Measurements from ENCODE around the gene TGM5.
"Not testable (repeated sequence)": the region's sequence is repeated elsewhere in the genome, so short reads cannot be mapped to it uniquely, and the experiment has no call there.

TGM5 gene

DNA sequence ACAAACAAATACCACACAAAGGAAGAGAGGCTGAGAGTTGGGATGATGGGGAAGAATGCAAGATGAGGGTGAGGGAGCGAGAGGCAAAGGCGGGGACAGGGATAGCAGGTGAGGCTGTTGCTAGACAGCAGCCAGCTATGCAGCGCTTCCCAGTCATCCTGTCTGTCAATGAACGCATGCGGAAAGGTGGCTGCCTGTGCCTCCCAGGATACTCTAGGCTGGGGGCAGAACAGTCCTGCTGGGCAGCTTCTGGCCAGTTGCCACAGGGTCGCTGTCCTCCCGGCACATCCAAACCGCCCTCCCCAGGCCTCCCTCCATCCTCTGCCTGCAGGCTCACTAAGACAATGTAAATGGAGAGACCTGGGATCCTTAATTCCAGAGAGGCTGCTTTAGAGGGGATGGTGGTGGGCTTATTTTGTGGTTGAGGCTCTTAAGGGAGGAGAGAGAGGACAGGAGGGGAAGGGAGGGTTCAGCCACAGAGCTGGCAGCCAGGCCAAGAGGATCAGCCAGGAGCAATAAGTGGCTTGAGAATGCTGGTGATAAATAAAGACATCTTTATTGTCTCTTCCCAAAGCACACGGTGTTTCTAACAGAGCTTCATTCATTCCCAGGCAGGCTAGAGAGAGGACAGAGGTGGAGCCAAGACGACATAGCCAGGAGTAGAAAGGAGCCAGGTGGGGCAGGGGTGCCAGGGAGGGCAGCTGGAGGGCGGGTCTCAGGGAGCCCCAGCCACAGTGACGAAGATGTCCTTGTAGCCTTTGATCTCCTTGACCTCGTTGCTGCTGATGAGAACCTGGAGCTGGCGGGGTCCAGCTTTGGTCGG is 9.2 kb upstream of the TGM5 start:
- no peak for DNase-seq

DNA sequence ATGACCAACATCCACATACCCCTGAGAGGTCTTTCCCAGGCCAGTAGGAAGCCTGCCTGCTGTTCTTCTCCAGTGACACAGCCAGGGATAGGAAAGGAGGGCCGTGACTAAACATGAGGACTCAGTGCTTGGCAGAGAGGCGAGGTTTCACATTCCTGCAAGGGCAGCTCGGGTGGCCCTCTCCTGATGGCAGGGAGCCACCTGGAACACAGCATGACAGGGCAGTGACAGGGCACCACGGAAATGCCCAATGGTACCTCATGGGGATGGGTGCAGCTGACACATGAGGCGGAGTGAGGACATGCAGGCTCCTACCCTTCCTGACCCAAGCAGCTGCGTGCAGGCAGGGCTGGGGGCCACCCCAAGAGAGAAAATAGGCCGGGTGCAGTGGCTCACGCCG is 7.4 kb upstream of the TGM5 start:
- no peak for DNase-seq

DNA sequence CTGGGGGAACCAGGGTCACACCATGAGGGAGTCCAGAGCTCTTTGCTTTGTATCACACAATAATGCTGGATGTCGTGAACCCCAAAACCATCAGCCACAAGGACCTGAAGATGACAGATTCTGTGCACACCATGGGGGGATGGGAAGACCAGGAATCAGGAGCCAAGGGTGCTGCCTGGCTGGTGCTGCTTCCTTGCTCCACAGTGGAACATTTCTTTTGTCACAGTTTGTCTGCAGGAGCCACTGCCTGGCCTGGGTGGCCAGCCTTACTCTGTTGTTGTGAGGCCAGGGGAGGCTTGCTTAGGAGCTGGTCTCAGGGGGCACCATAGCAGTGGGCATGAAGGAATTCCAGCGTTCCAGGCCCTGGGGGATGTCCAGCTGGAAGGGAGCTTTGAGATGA is 6.5 kb upstream of the TGM5 start:
- no peak for DNase-seq

DNA sequence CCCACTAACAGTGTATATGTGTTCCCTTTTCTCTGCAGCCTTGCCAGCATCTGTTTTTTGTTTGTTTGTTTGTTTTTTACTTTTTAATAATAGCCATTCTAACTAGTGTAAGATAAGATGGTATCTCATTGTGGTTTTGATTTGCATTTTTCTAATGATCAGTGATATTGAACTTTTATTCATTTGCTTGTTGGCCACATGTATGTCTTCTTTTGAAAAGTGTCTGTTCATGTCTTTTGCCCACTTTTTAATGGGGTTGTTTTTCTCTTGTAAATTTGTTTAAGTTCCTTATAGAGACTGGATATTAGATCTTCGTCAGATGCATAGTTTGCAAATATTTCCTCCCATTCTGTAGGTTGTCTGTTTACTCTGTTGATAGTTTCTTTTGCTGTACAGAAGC is 5.2 kb upstream of the TGM5 start:
- DNase-seq = not testable (repeated sequence)

DNA sequence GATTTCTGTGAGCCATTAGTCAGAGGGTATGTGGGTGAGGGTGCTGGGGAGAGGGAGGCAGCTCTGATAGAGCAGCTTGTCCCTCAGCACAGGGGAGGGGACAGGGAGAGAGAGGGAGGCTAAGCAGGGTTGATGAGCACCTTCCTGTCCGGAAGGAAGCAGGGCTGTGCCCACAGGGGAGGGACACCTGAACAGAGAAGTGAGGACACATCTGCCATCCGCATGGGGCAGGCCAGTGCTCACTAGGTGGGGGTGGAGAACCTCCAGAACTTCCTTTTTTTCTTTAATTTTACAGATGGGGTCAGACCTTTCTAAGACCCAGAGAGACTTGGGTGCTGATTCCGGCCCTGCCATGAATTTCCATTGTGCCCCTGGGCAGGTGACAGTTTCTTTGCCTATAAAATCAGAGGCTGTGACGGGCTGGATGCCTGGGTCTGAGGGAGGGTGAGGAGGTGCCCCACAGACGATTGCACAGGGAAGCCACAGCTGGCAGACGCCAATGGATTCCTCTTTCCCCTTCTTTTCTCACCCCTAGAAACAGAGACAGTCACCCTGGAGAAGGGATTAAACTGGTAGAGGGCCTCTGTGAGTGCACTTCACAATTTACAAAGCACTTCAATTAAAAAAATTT is 4.1 kb upstream of the TGM5 start:
- DNase-seq = no peak

DNA sequence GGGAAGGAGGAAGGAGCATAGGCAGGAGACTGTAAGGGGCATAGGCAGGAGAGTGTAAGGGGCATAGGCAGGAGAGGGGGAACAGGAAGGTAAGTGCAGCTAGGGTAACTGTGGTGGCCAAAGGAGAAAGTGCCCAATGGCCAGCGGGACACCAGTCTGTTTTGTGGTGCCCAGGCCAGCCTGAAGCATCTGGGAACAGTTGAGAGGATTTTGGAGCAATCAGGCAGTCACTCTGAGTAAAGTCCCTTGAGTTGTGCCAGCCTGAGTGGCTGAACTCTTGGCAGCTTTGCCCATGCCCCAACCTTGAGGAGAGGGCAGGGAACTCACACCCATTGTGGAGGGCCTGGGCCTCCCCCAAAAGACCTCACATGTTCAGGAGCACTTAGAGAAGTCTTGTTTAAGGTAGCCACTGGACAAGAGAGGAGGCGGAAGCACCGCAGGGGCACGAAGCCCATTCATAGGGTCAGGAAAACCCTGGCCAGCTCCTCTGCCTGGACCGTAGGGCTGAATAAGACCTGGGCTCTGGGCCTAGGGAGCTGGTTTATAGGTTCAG is 3.5 kb upstream of the TGM5 start:
- DNase-seq = no peak

DNA sequence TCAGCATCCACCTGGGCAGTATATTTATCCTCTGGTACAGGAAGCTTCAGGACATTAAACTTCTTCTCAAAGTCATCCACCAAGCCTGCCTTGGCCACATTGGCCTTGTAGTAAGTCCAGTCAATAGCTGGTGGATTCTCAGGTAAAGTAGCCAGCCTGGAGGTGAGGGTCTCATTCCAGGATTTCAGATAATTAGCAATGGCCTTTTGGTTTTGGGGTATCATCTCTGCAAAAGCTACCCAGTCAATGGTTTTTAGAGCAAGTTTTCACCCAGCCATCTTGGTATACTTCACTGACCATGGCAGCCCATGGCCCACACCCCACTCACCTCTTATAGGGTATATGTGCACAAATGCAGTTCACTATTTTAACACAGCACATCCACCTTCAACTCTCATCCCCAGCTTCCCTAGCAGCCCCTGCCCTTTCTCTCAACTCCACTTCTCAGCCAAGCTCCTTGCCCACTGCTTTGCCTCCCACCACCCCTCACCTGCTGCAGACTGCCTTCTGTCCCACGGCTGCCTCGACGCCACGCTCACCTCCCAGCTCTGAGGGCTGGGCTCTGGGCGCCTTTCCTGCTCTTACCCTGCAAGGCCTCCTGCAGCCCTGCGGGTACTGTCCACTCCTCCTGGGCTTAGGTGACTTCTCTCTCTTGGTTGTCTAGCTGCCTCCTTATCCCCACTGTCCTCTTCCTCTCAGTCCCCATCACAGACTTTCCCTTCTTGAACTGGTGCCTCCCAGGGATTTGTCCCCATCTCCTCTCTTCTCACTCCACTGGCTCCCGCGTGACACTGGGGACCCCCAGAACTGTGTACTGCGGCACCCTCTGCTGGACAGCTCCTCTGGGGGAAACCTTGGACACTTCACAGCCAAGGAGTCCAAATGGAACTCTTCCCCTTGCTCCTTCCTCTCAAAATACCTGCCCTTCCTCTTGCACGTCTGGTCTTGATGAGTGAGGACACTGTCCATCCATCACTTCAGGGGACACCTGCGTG is 1.7 kb upstream of the TGM5 start:
- DNase-seq = no peak

DNA sequence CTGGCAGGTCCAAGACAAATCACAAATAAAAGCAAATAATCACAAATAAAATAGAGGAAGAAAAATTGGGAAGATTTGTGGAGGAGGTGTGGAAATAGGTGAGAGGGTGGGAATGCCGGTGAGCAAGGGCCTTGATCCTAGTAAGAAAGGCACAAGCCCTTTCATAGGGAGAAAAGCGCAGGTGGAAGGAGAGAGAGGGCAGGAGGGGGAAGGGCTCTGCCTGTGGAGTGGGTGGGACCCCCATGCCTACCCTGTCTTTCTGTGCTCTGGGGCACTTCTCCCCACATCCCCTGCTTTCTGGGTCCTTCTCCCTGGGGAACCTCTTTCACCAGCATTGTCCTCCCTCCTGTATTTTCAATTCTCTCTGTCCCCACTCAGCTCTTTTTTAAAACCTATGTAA is 711 bp upstream of the TGM5 start:
- no peak for DNase-seq

DNA sequence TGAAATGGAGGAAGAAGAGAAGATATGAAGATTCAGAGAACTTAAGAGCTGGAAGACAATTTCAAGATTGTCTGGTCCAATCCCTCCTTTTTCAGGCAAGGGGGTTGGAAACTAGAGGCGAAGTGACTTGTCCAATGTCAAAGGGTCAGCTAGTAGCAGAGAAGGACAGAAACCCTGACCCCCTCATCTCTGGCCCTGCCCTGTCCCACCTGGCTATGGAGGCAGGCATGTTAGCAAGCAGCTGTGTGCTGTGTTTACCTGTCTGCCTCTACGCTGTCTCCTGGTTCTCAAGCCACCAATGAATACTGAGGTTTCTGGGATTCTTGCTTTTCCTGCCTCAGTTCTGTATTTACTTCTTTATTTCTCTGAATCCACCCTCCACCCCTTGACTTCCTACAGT is 342 bp downstream of the TGM5 start:
- DNase-seq = no peak

DNA sequence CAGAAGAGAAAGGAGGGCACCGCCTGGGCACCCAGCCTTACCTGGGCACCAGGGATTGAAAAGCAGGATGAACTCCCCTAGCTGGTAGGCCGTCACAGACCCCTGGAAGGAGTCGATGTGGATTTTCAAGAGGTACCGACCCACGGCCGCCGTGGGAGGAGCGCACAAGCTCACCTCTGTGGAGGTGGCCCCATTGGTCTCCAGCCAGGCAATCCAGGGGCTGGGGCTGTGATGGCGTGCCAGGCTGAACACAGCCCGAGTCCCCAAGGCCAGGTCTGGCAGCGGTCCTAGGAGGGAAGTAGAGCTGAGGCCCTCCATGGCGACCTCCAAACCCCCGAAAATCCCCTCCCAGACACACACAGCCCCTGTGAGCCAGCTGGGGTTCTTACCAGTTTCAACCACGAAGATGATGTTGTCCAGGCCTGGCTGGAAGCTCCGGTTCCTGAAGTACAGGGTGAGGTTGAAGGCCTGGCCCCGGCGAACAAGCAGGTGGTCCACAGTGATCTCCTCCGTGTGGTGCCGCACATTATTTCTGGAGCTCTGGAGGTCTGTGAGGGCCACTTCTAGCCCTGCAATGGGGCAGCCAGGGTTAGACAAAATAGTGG is 6.6 kb downstream of the TGM5 start:
- DNase-seq = no peak

DNA sequence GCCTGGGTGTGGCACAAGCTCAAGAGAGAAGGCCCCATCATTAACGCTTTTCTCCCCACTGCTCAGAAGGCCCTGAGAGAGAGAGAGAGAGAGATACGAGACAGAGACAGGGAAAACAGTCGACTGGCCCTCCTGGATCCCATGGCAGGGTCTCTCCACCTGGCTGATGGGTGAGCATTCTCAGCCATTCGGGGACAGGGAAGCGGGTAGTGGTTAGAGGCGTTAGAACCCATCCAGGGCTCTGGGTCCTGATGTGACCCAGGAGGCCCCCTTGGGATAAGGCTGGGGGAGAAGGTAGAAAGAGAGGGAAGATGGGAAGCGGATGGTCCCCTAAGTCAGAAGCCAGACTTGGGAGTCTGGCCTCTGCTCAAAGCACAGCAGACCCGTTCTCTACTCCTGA is 7.9 kb downstream of the TGM5 start:
- DNase-seq = no peak

DNA sequence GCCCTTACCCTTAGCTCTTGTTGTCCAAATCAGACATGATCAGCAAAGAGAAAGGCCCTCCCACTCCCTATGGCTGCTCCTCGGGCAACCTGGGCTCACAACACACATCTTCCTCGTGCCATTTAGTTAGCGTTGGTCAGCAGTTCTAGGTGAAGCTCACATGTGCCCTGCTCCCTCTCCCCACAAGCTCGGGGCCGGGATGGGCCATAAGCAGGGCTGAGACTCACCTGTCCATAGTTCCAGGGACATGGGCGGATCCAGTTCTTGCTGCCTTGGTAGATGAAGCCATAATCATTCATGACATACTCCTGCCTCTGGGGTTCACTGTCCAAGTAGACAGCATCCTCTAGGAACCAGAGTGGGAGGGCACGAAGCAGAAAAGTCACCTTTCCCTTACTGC is 10.4 kb downstream of the TGM5 start:
- DNase-seq = no peak

DNA sequence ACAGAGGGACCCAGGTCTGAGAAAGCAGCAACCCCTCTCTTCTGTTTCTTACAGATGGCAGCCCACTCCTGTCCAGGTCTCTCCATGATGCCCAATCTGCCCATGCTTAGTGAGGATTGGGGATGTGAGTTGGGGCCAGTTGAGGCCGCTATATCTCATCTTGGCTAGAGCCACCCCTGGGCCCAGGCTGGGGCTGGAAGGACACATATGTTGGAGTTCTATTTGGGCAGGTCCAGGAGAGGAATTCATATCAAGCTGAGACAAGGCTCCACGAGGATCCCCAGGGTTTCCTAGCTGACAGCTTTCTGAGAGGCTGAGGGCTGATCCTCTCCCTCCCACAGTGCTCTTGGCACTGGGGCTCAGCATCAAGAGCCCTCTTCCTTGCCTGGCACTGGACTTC is 11.4 kb downstream of the TGM5 start:
- no peak for DNase-seq

DNA sequence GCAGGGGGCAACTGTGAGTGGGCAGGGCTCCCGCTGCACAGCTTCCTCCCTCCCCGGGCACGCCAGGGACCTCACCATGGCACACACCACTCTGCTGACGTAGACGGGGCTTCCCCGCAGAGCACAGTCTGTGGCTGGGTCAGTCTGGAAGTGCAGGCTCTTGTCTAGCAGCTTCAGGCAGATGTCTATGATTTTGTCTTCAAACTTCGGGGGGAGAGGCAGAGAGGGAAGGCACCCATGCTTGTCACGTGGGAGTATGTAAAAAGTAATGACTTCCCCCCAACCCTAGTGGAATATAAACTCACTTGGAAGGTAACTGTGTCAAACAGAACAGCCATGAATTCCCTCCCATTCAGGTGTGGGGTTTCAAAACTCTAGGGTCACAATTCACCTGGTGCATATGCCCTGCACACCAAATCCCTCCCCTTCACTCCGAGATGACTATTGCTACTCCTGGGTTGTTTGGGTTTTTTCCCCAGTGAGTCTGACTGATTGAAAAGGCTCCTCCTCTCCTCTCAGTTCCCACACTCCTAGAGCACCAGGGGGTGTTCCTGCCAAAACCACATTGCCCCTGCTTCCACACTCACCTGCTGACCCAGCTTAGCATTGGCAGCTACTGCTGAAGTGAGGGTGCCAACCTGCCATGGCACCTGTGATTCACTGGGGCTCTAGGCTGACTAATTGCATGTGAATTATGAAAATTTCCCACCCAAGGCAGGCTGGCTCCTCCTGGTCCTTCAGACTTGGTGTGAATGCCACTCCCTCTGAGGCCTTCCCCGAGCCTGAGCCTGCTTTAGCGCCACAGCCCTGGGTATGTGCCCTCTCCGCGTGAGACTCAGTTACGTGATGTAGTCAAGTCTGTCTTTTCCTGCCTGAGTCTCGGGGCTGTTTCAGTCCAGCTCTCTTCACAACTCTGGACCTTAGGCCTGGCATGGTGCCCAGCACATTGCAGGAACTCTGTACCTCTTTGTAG is 13.0 kb downstream of the TGM5 start:
- DNase-seq = no peak

DNA sequence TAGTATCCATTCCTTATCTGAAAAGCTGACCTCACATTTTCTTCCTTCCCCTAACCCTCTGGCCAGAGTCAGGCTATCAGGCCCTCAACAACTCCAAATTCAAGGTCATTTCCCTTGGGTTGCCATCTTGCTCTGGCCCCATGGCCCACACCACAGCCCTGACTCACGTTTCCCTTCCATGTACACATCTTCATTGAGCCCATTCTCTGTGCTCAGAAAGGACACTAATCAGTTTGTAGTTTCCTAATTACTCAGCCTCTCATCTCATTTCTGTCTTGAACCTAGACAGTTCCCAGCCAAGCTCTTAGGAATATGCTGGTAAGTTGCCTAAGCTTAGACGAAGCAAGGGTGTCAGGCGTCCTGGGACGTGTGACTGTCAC is 14.9 kb downstream of the TGM5 start:
- no peak for DNase-seq

DNA sequence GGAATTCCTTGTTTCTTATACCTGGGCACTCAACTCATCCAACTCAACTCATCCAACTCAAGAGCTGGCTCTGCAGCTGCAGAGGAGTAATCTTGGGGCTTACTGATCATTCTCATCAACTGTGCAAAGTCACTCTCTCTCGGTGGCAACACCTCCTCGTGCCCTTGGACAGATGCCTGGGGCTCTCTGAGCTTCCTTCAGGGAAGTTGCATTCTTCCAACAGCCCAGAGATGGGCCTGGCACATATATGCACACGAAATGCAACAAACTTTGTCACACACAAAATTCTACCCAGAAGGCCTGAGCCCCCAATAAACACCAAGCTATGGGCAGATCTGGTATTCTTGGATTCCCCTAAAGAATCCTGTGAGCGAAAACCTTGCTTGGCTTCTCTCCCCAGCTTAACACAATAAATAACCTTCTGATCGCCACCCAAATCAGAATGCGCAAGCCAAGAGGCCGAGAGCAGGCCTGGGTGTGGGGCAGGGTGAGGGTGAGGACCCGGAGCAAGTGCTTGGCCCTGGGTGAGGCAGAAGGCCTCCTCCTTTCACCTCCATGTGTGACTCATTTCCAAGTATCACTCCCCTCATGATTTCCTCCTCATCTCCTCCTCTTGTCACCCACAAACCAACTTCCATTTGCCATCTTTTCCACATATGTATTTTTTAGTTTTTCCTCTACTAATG is 15.4 kb downstream of the TGM5 start:
- DNase-seq = no peak

DNA sequence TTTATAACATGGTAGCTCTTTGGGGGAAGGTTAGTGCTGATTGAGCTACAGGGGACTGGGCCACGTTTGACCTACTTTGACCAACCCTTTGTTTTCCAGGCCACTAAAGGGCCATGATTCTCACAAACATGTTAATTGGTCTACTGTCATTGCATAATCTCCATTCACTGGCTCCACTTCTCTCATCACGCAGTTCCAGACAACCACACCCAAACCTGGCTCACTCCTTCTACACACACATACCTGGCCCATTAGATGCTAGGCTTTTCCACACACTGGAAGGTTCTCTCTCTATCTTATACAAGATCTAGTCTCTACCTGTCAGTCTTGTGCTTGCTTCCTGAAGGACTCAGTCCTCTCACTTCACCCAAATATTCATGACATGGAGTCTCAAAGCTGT is 15.9 kb downstream of the TGM5 start:
- DNase-seq = no peak

DNA sequence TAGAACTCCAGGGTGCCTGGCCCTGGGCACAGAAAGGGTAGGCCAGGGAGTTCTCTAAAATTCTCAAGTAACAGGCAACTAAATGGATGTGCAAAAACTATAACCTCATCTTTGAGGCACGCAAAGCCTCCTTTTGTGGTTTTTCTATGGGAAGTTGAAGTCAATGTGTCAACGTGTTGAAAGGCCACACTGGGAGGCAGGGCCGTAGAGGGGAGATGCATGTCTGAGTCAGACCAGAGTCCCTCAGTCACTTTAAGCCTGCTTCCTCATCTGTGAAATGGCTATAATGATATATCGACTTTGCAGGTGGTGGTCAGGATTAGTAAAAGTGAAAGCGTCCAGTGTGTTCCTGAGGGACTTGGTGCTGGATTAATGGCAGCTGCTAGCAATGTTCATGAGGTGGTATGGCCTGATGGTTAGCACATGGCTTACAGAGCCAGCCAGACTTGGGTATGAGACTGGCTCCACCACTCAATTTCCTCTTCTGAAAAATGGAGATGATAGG is 17.0 kb downstream of the TGM5 start:
- DNase-seq = no peak

DNA sequence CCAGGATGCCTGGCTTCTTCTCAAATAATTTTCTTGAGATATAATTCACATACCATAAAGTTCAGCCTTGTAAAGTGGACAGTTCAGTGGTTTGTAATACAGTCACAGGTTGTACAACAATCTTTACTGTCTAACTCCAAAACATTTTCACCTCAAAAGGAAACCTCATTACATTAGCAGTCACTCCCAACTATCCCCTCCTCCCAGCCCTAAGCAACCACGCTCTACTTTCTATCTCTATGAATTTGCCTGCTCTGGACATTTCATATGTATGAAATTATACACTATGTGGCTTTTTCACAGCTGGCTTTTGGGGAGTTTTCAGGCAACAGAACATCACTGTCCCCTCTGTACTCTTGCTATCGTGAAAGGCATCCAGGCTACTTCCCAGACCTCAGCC is 17.5 kb downstream of the TGM5 start:
- DNase-seq = no peak

DNA sequence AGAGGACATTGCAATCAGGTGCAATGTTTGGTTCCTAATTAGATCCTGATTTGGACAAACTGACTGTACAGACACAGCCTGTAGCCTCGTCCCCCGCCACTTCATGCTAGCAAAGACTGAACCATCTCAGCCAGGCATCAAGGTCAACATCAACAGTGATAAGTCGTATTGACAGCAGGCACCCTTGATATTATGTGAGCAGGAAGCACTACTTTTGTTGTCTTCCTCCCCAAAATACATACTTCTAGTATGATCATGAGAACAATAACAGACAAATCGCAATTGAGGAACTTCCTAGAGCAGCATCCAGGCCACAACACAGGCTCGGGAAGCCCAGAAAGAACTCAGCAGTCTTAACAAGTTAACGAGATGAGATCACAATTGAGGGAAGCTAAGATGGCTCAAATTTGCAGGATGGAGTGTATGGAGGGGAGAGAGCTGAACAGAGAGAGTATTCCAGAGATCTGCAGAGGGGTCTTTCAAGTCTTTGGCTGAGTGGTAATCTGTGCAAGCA is 20.4 kb downstream of the TGM5 start:
- DNase-seq = no peak

DNA sequence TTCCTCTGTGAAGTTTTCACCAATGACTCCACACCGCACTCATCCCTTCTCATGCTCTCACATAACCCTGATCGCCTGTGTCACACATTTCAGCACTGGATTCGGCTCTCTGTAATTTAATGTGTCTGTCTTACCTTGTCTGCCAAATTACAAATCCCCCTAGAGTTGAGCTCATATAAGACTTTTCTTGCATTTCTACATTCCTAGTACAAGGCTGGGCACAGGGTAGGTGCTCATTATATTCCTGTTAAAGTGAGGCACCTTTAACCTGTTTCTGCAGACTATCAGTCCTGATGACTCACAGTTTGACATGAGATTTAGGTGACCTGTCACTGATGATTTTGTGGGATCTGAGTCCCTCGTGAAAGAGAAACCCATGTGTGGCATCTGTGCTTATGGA is 22.6 kb downstream of the TGM5 start:
- DNase-seq = no peak

Measured in NCI-H524 treated with DMSO at 0.1 percent for 48 hours (cell line).